Astrocyte (in vitro differentiated cells and primary cell): ENCODE data around the gene RNFT2. TPM values are rescaled to one million over a fixed set of nuclear protein-coding genes. Genes with fewer than 3 reads are reported as not detected.

Source experiments
- DNase-seq: peaks from one replicate; pipeline ENCODE4 v3.0.0-alpha.2; 2010; ENCODE audit warnings: low read depth
- FAIRE-seq: peaks from 2 replicates; lab custom pipeline; 2011; peaks lifted over from hg19 to GRCh38; lab: Jason Lieb, UNC
- H2AFZ ChIP-seq: 2 replicates; pipeline ENCODE4 v1.6.0; 2012; ENCODE audit warnings: low read depth, low read length, inconsistent platforms
- H3K27ac ChIP-seq: 2 replicates; pipeline ENCODE4 v1.5.1; 2011; ENCODE audit warnings: low read depth, low read length, inconsistent platforms
- H3K27me3 ChIP-seq: 2 replicates; pipeline ENCODE4 v1.6.0; 2011; ENCODE audit warnings: low read length, inconsistent platforms; ENCODE audit not compliant: insufficient read depth
- H3K36me3 ChIP-seq: 2 replicates; pipeline ENCODE4 v1.5.1; 2011; ENCODE audit warnings: low read length, inconsistent platforms; ENCODE audit not compliant: insufficient read depth
- H3K4me1 ChIP-seq: 2 replicates; pipeline ENCODE4 v1.5.1; 2011; ENCODE audit warnings: low read length, inconsistent platforms; ENCODE audit not compliant: insufficient read depth
- H3K4me2 ChIP-seq: 2 replicates; pipeline ENCODE4 v1.6.0; 2012; ENCODE audit warnings: low read length, inconsistent platforms
- H3K4me3 ChIP-seq: 2 replicates; pipeline ENCODE4 v1.5.1; 2011; ENCODE audit warnings: low read depth, mild to moderate bottlenecking, low read length, inconsistent platforms; ENCODE audit not compliant: insufficient read depth
- H3K79me2 ChIP-seq: 2 replicates; pipeline ENCODE4 v1.6.0; 2012; ENCODE audit warnings: mild to moderate bottlenecking, low read length, inconsistent platforms; ENCODE audit not compliant: insufficient read depth
- H3K9ac ChIP-seq: 2 replicates; pipeline ENCODE4 v1.6.0; 2012; ENCODE audit warnings: mild to moderate bottlenecking, low read length, inconsistent platforms
- H3K9me3 ChIP-seq: 2 replicates; pipeline ENCODE4 v1.5.1; 2012; ENCODE audit warnings: low read depth, mild to moderate bottlenecking, low read length, inconsistent platforms; ENCODE audit not compliant: insufficient read depth
- H4K20me1 ChIP-seq: 2 replicates; pipeline ENCODE4 v1.6.0; 2012; ENCODE audit warnings: low read length, inconsistent platforms; ENCODE audit not compliant: insufficient read depth
- H3K27ac Mint-ChIP-seq: one replicate; pipeline ENCODE4 v1.8.0; 2021; ENCODE audit warnings: mild to moderate bottlenecking, mixed read lengths; ENCODE audit not compliant: unreplicated experiment
- H3K27me3 Mint-ChIP-seq: one replicate; pipeline ENCODE4 v1.8.0; 2021; ENCODE audit warnings: low read depth, mixed read lengths; ENCODE audit not compliant: unreplicated experiment
- H3K36me3 Mint-ChIP-seq: one replicate; pipeline ENCODE4 v1.8.0; 2021; ENCODE audit warnings: low read depth, mixed read lengths; ENCODE audit not compliant: unreplicated experiment
- H3K4me1 Mint-ChIP-seq: one replicate; pipeline ENCODE4 v1.8.0; 2021; ENCODE audit warnings: low read depth, mixed read lengths; ENCODE audit not compliant: unreplicated experiment
- H3K4me3 Mint-ChIP-seq: one replicate; pipeline ENCODE4 v1.8.0; 2021; ENCODE audit warnings: mild to moderate bottlenecking, moderate library complexity, mixed read lengths; ENCODE audit not compliant: unreplicated experiment
- H3K9me3 Mint-ChIP-seq: one replicate; pipeline ENCODE4 v1.8.0; 2021; ENCODE audit warnings: mild to moderate bottlenecking, mixed read lengths; ENCODE audit not compliant: unreplicated experiment
- EZH2 ChIP-seq: IDR thresholded peaks from 2 replicates; pipeline ENCODE4 v1.6.1; 2012; ENCODE audit warnings: mild to moderate bottlenecking, low read length, inconsistent platforms; ENCODE audit not compliant: insufficient read depth
- total RNA-seq: library from RNA; stranded (reverse); gene quantifications from 2 replicates; pipeline ENCODE4 v1.2.1, GENCODE V29; 2021
- TF ChIP-seq, protein P1 (sequence below): IDR thresholded peaks from 2 replicates; pipeline ENCODE4 v1.5.1; 2011; ENCODE audit warnings: low read depth, mild to moderate bottlenecking, inconsistent platforms, low read length, moderate library complexity; ENCODE audit not compliant: insufficient read depth

The RNFT2 gene
- total RNA-seq, 1 donor from 2014 or later, result 8.9 TPM

DNA sequence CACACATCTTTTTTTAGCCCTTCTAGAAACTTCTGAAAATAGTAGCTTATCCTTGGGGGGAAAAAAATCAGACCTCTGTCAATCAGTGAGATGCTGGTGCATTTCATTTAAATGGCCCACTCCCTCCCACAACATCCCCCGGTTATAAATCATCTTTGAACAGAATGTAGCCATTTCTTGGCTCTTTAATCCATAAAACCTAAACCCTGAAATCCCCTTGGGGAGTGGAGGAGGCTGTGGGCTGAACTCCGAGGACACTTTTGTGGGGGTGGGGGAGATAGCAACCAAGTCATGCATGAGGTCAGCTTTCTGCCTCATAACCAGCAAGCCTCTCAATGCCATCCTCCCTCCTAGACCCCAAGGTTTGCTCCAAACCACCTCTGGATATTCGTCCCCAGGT lies 122.1 kb downstream of the RNFT2 start:
- H3K4me3 Mint-ChIP-seq, result no peak overlapping the region
- Histone ChIP-seq H4K20me1 (no peaks in the 10 kb centered on the region), H3K79me2 (no peaks in the 10 kb centered on the region), H3K4me1 (peaks cover 23% of the 10 kb centered on the region), H3K27me3 (peaks cover 12% of the 10 kb centered on the region), H3K4me3 (no peak overlapping the region), H3K4me2 (no peak overlapping the region), H3K27ac (no peak overlapping the region), H3K36me3 (no peaks in the 10 kb centered on the region), H3K9me3 (no peaks in the 10 kb centered on the region), H3K9ac (no peak overlapping the region), H2AFZ (no peak overlapping the region)
- H3K27me3 Mint-ChIP-seq, result peaks cover 5% of the 10 kb centered on the region
- peaks cover 35% of the 10 kb centered on the region for H3K4me1 Mint-ChIP-seq
- no peak overlapping the region for H3K27ac Mint-ChIP-seq
- DNase-seq, result no peak
- peaks cover 3% of the 10 kb centered on the region for H3K9me3 Mint-ChIP-seq
- TF ChIP-seq, protein P1, sequence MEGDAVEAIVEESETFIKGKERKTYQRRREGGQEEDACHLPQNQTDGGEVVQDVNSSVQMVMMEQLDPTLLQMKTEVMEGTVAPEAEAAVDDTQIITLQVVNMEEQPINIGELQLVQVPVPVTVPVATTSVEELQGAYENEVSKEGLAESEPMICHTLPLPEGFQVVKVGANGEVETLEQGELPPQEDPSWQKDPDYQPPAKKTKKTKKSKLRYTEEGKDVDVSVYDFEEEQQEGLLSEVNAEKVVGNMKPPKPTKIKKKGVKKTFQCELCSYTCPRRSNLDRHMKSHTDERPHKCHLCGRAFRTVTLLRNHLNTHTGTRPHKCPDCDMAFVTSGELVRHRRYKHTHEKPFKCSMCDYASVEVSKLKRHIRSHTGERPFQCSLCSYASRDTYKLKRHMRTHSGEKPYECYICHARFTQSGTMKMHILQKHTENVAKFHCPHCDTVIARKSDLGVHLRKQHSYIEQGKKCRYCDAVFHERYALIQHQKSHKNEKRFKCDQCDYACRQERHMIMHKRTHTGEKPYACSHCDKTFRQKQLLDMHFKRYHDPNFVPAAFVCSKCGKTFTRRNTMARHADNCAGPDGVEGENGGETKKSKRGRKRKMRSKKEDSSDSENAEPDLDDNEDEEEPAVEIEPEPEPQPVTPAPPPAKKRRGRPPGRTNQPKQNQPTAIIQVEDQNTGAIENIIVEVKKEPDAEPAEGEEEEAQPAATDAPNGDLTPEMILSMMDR, result no peak
- no peak for TF ChIP-seq EZH2
- no peak for FAIRE-seq
- no peaks in the 10 kb centered on the region for H3K36me3 Mint-ChIP-seq

DNA sequence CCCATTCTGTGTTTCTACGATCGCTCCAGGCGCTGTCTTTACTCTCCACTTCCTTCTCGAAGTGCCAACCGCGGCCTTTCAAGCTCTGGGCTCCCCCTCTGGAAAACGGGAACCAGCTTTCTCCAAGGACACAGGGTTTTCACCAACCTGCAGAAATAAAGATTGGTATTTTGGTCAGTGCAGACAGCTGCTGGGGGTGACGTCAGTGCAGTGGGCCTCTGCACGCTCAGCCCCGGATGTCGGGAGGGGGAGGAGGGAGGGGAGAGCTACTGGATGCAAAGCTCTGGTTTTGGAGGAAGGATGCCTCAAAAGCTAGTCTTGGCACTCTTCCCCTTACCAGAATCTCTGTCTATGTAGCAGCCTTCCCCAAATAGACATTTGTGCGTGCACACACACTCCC lies 123.2 kb downstream of the RNFT2 start:
- H3K4me3 ChIP-seq, result no peak overlapping the region
- Mint-ChIP-seq H3K9me3 (peaks cover 3% of the 10 kb centered on the region), H3K27me3 (peaks cover 5% of the 10 kb centered on the region), H3K36me3 (no peaks in the 10 kb centered on the region), H3K27ac (peak overlapping the region; percentile 26), H3K4me1 (peaks cover 35% of the 10 kb centered on the region), H3K4me3 (no peak overlapping the region)
- no peak overlapping the region for H3K27ac ChIP-seq
- no peaks in the 10 kb centered on the region for H3K9me3 ChIP-seq
- no peaks in the 10 kb centered on the region for H3K36me3 ChIP-seq
- no peak for FAIRE-seq
- no peaks in the 10 kb centered on the region for H3K79me2 ChIP-seq
- no peak for TF ChIP-seq EZH2
- TF ChIP-seq, protein P1, result no peak
- no peak overlapping the region for H3K9ac ChIP-seq
- DNase-seq, result peak; percentile 72
- H3K4me2 ChIP-seq, result peak overlapping the region; percentile 55
- H2AFZ ChIP-seq, result peak overlapping the region; percentile 13
- peaks cover 23% of the 10 kb centered on the region for H3K4me1 ChIP-seq
- peaks cover 12% of the 10 kb centered on the region for H3K27me3 ChIP-seq
- H4K20me1 ChIP-seq, result no peaks in the 10 kb centered on the region

DNA sequence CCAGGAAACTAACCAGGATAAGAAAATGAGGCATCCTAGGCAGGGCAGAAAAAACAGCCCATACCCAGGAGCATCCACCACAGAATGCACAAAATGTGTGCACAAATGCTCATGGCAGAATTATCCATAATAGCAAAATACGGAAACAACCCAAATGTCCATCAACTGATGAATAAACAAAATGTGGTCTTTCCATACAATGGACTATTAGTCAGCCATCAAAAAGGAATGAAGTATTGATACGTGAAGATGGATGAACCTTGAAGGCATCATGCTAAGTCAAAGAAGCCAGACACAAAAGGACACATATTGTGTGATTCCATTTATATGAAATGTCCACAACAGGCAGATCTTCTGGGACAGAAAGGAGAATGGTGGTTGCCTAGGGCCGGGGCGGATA lies 124.1 kb downstream of the RNFT2 start:
- H3K9me3 Mint-ChIP-seq, result peaks cover 3% of the 10 kb centered on the region
- TF ChIP-seq, protein P1, result no peak
- no peak for TF ChIP-seq EZH2
- Histone ChIP-seq H2AFZ (no peak overlapping the region), H3K4me1 (peaks cover 23% of the 10 kb centered on the region), H3K27me3 (peaks cover 12% of the 10 kb centered on the region), H3K4me3 (no peak overlapping the region), H4K20me1 (no peaks in the 10 kb centered on the region), H3K9me3 (no peaks in the 10 kb centered on the region), H3K79me2 (no peaks in the 10 kb centered on the region), H3K4me2 (no peak overlapping the region), H3K27ac (no peak overlapping the region), H3K36me3 (no peaks in the 10 kb centered on the region), H3K9ac (no peak overlapping the region)
- no peak overlapping the region for H3K4me3 Mint-ChIP-seq
- peaks cover 35% of the 10 kb centered on the region for H3K4me1 Mint-ChIP-seq
- DNase-seq (no peak), FAIRE-seq (no peak)
- no peaks in the 10 kb centered on the region for H3K27me3 Mint-ChIP-seq
- no peaks in the 10 kb centered on the region for H3K36me3 Mint-ChIP-seq
- H3K27ac Mint-ChIP-seq, result no peak overlapping the region
